Hematopoietic multipotent progenitor cell treated with erythropoietin and hydrocortisone succinate and interleukin-3 and kit ligand, for 6 days (in vitro differentiated cells): Measurements from ENCODE around the gene TIAM1.
A peak's percentile ranks its signal among the peaks of the same experiment; 100 is the strongest.

Source experiments
- DNase-seq: peaks from one replicate; pipeline ENCODE4 v3.0.0-alpha.2; 2015

The TIAM1 gene

GRCh38 chr21:31343680-31344480 lies at the start of gene TIAM1:
TSS of gene TIAM1 (minus strand) at chr21:31344261. CDS start at chr21:31266972, 77,289 bp downstream.
- DNase-seq, result peak; percentile 15

DNA sequence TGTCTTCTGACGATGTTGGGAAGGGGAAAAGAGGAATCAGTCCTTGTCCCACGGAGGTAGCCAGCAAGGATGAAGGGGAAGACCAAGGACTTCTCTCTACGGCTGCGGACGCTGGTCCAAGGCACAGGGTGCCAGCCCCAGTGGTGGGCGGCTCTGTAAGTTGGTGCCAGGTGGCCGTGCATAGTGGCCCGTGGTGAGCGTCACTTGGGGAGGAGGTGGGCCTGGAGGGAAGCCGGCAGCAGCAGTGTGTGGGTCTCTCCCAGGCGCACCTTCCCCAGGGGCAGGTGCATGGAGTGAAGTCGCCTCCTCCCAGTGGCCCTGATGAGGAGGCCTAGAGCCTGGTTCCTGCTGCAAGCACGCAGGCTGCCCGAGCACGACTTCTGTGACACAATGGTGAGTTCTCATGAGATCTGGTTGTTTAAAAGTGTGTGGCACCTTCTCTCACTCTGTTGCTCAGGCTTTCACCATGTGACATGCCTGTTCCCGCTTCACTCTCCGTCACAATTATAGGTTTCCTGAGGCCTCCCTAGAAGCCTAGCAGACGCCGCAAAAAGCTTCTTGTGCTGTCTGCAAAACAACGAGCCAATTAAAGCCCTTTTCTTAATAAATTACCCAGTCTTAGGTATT lies 43.6 kb upstream of the TIAM1 start:
- no peak for DNase-seq

GRCh38 chr21:31386006-31386405 lies 41.9 kb upstream of the TIAM1 start:
- no peak for DNase-seq

DNA sequence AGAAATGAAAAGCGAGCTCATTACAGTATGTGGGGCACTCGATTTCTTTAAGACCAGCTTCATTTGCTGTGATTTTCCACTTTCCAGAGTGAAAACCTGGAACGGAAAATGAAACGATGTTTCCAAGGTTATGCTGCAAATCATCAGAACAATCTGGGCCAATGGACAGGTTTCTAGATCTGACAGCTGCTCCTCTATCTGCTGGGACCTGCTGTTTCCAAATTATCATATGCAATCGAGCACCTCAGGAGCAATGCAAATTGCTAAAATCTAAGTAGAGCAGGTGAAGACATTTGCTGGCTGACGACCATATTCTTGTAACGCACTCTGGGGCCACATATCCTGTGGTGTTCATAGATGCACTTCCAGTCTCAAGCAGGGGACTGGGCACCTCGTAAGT lies 39.7 kb upstream of the TIAM1 start:
- DNase-seq, result no peak

GRCh38 chr21:31382060-31382459 lies 38.0 kb upstream of the TIAM1 start:
- DNase-seq, result peak; percentile 82

- DNase-seq, result no peak
These were observed 32.2 kb upstream of the TIAM1 start for GRCh38 chr21:31376301-31376700.

DNA sequence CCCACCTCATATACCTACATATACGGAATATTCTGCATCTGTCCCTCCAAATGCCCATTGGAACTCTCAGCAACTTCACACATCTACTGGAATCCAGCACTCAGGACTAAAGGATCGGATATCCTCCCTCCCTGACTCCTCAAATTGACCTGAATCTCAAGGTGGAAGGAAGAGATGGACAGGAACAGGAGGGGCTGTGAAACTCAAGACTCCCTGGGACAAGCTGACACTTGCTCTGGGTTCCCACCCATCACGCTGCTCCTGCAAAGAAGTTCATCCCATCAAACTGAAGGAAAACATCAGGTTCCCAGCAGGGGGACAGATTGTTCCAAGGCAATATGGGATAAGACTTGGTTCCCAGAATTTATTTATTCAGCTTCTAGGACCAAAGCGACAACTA lies 30.3 kb upstream of the TIAM1 start:
- DNase-seq, result no peak

GRCh38 chr21:31372471-31372765 lies 28.4 kb upstream of the TIAM1 start:
- no peak for DNase-seq

- no peak for DNase-seq
These were observed 27.8 kb upstream of the TIAM1 start for GRCh38 chr21:31371715-31372470.

- DNase-seq, result no peak
These were observed 27.0 kb upstream of the TIAM1 start for GRCh38 chr21:31370893-31371544.

DNA sequence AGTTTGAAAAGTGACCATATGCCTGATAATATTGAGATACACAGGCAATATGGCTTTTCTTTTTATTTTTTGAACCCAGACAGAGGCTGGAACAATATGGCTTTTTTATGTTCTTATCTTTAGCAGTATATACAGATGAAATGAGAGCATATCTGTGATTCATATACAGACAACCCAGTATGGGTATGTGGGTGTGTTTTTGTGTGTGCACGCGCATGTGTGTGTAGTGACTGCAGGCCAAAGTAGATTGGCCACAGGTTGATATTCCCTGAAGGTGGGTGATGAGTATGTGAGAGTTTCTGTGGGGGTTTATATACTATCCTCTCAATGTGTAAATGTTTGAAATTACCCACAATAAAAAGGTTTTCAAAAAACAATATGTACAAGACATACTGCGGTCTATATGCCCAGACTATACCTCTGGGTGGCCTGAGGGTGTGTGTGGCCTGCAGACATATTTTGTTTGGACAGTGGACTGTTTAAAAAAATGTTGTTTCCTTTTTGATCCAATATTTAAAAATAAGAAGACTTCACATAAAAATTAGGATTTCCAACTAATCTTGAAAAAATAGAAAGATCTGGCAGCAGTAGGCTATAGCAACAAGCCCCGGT lies 26.3 kb upstream of the TIAM1 start:
- DNase-seq, result no peak

DNA sequence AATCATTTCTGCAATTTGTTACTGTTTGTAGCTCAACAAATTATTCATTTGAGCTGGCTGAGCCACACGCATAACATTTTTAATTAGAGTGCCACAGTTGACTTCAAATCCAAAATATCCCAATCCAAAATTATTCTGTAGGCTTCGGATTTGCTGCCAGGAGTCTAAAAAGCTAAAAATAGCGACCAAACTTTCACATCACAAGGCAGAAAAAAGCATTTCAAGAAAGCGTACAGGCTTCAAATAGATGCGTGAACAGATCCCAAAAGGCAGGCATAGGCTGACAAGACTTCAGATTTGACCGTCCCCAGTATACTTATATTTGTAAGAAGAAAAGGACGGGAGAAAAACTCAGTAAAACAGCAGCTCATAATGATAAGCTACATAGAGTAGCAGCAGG lies 24.3 kb upstream of the TIAM1 start:
- DNase-seq, result no peak

DNA sequence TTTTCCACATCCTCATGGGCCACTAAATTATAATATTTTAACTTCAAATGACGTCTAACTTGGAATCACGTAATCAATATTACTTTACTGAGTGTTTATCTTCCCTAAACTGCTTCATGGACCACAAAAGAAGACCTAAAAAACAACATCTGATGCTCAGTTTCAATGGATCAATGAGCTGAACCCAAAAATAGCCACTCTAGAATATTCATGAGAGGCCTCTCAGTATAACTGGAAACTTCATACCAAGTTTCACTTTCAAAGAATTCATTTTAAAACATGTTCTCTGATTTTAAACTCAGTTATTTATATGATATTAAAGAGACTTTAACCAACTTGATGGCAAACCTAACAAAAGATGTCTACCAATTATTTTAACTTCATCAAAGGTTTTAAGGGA lies 23.7 kb upstream of the TIAM1 start:
- no peak for DNase-seq

- DNase-seq, result no peak
These were observed 22.8 kb upstream of the TIAM1 start for GRCh38 chr21:31366825-31367224.

DNA sequence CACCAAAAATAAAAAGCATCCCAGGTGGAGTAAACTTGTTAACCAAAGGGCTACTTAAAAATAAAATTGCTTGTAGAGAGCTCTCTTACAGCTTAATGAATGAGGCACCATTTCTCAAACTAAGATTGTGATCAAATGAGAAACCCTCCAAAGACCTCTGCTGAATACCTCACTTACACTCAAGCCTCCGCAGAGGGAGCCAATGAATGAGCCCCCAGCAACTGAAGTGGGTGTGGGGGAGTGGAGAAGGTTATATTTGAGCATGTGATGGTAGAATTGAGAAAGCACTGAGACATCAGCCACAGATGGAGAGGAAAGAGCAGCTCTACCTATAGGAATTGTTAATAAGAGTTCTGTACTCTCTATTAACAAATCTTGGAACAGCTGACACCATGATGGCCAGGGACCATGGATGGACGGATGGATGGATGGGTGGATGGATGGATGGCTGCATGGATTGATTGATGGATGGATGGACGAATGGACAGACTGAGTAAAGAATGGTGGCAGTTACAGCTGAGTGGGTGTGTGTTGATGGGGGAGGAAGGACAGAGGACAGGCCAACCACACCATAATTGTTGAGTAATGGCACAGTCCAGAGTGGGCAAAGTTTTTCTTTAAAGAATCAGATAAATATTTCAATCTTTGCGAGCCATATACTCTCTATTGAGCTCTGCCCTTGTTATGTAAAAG lies 20.3 kb upstream of the TIAM1 start:
- DNase-seq, result peak; percentile 8

- no peak for DNase-seq
These were observed 19.7 kb upstream of the TIAM1 start for GRCh38 chr21:31363720-31364119.

DNA sequence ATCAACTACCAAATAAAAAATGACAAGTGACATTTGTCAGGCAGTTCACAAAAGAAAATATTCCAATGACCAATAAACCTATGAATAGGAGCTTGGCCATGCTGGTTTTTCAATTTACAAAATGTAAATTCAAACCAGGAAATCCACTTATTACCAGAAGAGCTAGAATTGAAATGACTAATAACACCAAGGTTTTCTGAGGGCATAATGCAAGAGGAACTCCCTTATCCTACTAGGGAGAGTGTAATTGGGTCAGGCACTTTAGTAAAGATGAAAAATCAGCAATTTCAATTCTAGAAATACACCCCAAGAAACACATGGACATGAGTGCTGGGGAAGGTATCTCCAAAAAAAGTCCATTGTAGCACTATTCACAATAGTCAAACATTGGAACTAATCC lies 16.7 kb upstream of the TIAM1 start:
- DNase-seq, result no peak

- DNase-seq, result no peak
These were observed 14.1 kb upstream of the TIAM1 start for GRCh38 chr21:31358158-31358557.

- no peak for DNase-seq
These were observed 12.4 kb upstream of the TIAM1 start for GRCh38 chr21:31356440-31356839.

DNA sequence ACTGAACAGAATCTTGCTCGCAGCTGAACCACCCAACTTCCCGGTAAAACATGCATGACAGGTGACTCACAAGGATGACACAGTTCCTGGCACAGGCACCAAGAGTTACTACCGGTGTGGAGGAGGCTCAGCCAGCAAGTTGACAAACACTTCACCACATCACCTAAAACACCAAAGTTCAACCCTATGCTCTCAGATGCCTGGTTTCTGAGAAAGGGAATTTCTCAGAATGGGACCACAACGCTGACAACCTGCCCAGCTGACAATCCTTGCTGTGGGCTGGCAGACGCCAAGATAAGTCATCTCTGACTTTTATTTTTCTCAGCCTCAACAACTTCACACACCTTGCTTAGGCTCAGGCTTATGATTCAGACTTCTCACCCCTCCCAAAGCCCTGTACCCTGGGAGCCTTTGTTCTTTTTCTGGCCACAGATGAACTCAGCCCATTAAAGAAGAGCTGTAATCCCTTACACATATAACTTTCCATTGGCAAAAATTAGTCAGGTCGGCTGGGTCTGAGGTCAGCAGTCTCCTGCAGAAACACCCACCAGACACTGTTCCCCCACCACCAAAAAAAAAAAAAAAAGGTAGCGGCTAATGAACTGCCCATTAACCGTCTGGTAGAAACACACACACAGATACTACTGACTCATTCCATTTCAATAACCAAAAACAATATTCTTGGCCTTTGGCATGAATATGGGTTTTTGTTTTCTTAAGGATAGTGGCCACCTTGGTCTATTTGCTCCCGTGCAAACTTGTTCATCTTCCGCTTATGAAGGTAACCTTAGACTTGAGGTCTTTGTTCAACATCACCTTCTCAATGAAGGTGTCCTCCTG lies 10.8 kb upstream of the TIAM1 start:
- DNase-seq, result no peak

GRCh38 chr21:31354122-31354521 lies 10.1 kb upstream of the TIAM1 start:
- no peak for DNase-seq

DNA sequence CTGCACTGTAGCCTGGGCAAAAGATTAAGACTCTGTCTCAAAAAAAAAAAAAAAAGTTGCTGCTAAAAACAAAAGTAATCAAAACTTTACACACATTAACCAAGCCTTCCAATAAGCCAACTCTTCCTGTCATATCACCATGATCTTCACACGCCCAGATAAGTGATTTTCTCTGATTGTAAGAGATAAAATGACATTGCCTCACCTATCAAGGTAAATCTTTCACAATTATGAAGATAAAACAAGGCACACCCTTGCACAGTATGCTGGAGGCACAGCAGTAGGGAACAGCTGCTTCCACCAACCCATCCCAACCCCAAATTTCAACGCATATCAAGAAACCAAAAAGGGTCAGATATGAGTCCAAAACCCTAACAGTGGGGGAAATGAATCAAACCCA lies 8.8 kb upstream of the TIAM1 start:
- no peak for DNase-seq
